ENCODE data around the gene RNLS. TPM values are rescaled to one million over a fixed set of nuclear protein-coding genes. Genes with fewer than 3 reads are reported as not detected.

The RNLS gene
- total and polyA plus RNA-seq, 3 donors from 2014 or later, result 13.0 to 27.4 (median 27.1) TPM

DNA sequence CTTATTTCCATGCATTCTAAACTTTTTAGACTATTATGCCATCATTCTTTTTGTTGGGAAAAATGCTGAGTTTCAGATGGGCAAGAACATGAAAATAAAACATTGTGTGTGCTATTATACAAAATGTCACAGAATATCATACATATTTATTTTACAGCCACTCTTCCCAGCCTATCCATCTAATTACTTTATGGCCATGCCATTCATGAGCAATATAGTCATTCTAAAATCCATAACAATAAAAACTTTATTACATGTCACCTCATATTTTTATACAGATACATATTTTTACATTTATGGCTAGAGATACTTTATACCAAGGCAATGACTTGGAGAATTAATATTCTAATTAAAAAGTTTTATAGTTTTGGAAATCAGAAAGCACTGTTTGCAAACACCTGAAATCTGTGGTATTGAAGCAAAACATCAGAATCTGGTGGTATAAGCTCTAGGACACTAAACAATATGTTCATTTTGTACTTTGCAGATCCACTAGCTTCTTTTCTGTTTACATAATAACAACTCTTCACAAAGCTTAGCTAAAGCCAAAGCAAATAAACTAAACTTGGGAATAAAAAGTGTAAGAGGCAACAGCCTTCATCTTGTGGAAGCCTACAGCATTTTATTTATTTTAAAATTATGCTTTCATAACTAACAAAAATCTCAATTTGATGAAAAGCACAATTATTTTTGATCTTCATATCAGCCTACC lies 210.1 kb downstream of the RNLS start:
- no peaks in the 10 kb centered on the region for H3K36me3 ChIP-seq (ENCODE audit: low read depth, missing control alignments)
- intact Hi-C loops (cut with DNase I; ENCODE audit: low total_unique reads), result no loop called here
- H3K27ac ChIP-seq, result no peak overlapping the region
- H3K9me3 ChIP-seq, result no peaks in the 10 kb centered on the region
- H3K4me1 ChIP-seq, result no peaks in the 10 kb centered on the region
- TF ChIP-seq POLR2A (IDR thresholded peaks at IDR 0.05), result no peak
- TF ChIP-seq, protein P1, sequence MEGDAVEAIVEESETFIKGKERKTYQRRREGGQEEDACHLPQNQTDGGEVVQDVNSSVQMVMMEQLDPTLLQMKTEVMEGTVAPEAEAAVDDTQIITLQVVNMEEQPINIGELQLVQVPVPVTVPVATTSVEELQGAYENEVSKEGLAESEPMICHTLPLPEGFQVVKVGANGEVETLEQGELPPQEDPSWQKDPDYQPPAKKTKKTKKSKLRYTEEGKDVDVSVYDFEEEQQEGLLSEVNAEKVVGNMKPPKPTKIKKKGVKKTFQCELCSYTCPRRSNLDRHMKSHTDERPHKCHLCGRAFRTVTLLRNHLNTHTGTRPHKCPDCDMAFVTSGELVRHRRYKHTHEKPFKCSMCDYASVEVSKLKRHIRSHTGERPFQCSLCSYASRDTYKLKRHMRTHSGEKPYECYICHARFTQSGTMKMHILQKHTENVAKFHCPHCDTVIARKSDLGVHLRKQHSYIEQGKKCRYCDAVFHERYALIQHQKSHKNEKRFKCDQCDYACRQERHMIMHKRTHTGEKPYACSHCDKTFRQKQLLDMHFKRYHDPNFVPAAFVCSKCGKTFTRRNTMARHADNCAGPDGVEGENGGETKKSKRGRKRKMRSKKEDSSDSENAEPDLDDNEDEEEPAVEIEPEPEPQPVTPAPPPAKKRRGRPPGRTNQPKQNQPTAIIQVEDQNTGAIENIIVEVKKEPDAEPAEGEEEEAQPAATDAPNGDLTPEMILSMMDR (IDR thresholded peaks at IDR 0.05), result no peak
- DNase-seq, result no peak
- H3K27me3 ChIP-seq, result no peaks in the 10 kb centered on the region
- no peak overlapping the region for H3K4me3 ChIP-seq

DNA sequence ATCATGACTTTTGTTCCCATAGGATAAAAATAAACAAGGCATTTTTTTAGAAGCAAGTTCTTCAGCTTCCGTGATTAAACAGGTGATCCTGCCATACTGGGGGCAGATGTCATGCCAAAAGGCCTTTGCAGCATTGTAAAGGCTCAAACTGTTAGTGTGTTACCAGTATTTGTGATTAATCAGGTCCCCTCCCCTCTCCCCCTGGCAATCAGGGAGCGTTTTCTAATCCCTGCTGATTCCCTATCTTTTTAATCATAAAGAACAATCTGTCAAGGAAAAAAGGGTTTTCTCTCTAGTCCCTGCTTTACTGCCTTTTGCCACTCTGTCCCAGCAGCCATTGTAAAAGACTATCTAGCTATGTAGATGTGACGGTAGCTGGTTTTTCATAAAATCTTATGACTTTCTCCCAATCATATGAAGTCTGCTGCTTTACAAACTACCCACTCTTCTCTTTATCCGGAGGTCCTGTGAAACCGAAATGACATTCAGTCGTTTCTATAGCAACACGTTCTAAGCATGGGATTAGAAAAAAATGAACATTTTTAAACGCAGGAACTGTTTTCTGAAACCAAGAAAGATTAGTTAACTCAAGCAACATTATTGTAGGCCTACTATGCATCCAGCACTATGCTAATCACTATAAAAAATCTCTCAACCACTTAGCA lies 210.9 kb downstream of the RNLS start:
- intact Hi-C loops (cut with DNase I; ENCODE audit: low total_unique reads), result no loop called here
- no peaks in the 10 kb centered on the region for H3K9me3 ChIP-seq
- DNase-seq, result no peak
- no peak overlapping the region for H3K27ac ChIP-seq
- TF ChIP-seq, protein P1 (IDR thresholded peaks at IDR 0.05), result no peak
- TF ChIP-seq POLR2A (IDR thresholded peaks at IDR 0.05), result no peak
- no peaks in the 10 kb centered on the region for H3K27me3 ChIP-seq
- H3K4me3 ChIP-seq, result no peak overlapping the region
- no peaks in the 10 kb centered on the region for H3K36me3 ChIP-seq (ENCODE audit: low read depth, missing control alignments)
- H3K4me1 ChIP-seq, result no peaks in the 10 kb centered on the region
- WGBS, 2 donors, result 83 to 84% methylated on average over 8 of the region's 8 CpGs

DNA sequence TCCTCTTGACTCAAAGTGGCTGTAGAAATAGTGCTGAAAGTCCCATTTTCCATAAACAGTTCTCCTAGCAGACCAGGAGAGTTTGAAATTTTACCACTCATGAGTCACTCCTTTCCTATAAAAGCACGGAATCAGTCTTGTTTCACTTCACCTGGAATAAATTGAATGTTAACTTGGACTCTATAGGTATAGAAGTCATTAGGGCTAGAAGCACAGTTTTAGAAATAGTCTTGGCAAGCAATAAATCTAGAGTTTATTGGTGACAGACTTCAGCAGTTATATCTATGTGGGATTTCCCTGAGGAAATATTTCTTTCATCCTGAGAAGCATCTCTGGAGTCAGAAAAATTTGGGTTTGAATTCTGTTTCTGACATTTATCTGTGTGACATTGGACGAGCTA lies 212.4 kb downstream of the RNLS start:
- no peak for TF ChIP-seq POLR2A (IDR thresholded peaks at IDR 0.05)
- TF ChIP-seq, protein P1 (IDR thresholded peaks at IDR 0.05), result no peak
- no peaks in the 10 kb centered on the region for H3K4me1 ChIP-seq
- intact Hi-C loops (cut with DNase I; ENCODE audit: low total_unique reads), result no loop called here
- no peak for DNase-seq
- H3K9me3 ChIP-seq, result no peaks in the 10 kb centered on the region
- H3K4me3 ChIP-seq, result no peak overlapping the region
- H3K27ac ChIP-seq, result no peak overlapping the region
- 87 to 94% methylated on average over 2 of the region's 2 CpGs for WGBS, 2 donors
- no peaks in the 10 kb centered on the region for H3K36me3 ChIP-seq (ENCODE audit: low read depth, missing control alignments)
- H3K27me3 ChIP-seq, result no peaks in the 10 kb centered on the region

DNA sequence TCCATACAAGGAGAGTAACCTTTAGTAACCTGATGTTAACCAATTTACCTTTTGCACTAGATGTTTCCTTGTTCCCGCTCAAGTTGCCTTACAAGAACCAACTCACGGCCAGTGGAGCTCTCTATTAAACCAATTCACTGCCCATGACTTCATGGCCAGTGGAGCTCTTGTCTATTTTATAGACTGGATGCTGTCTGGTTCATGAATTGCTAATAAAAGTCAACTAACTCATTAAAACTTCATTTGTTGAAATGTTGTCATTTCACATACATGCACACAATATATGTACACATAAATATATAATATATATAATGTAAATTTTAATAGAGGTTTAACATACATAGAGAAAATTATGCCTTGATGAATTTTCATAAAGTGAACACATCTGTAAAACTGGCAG lies 216.3 kb downstream of the RNLS start:
- TF ChIP-seq, protein P1 (IDR thresholded peaks at IDR 0.05), result no peak
- no peak for TF ChIP-seq POLR2A (IDR thresholded peaks at IDR 0.05)
- no peaks in the 10 kb centered on the region for H3K9me3 ChIP-seq
- H3K4me3 ChIP-seq, result no peak overlapping the region
- H3K27ac ChIP-seq, result no peak overlapping the region
- intact Hi-C loops (cut with DNase I; ENCODE audit: low total_unique reads), result no loop called here
- H3K4me1 ChIP-seq, result no peaks in the 10 kb centered on the region
- no peaks in the 10 kb centered on the region for H3K27me3 ChIP-seq
- 94 to 95% methylated on average over 2 of the region's 2 CpGs for WGBS, 2 donors
- H3K36me3 ChIP-seq (ENCODE audit: low read depth, missing control alignments), result no peaks in the 10 kb centered on the region
- DNase-seq, result no peak

All from testis (tissue), 3 donors.